Measurements from ENCODE around the gene DROSHA.

DROSHA gene

DNA sequence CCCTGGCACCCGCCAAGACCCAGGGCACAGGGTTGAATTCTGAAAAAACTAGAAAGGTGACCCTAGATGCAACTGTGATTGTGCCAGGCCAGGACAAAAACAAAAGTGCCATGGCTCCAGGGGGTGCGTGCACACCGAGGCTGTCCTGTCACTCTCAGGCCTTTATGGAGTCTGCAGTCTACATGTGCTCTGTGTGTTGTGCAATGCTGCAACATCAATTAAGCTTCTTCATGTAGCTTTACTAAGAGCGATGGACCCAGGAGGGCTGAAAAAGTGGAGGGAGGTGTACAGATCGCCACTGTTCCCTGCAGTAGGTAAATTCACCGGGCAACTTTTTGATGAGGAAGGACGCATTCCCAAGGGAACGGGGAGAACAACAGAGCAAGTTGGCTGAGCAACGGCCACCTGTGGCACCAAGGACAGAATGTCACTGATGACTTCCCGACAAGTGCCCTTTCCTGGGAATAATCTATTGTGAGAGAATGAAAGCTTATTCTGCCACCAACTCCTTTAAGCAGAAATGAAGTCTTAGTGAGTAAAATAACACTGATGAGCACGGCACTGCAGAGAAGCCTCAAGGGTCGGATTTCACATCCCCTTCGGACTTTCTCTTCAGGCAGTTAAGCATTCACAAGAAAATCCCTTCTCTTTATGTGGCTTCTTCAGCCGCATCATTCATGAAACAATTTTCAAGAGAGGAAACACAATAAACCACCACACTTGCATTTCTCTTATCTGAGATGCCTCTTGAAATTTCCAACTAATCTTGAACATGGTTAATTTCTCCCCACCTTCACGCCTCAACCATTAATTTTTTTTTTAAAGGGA is 149.6 kb downstream of the DROSHA start:
- Histone ChIP-seq H3K4me2 (ENCODE audit: low read length) (no peak overlapping the region), H3F3A (ENCODE audit: control insufficient read depth, insufficient read depth) (no peaks in the 10 kb centered on the region), H3K4me1 (ENCODE audit: control insufficient read depth, low read length) (no peaks in the 10 kb centered on the region), H3K9me2 (replicated peaks; ENCODE audit: control insufficient read depth, low read length) (no peaks in the 10 kb centered on the region), H3K27ac (ENCODE audit: low read depth, low read length) (no peak overlapping the region), H3K27me3 (ENCODE audit: control insufficient read depth, low read length) (no peaks in the 10 kb centered on the region), H4K20me1 (ENCODE audit: control insufficient read depth, insufficient read depth, low read depth, low read length) (no peaks in the 10 kb centered on the region), H3K9me3 (ENCODE audit: control insufficient read depth, insufficient read depth, low read length) (no peaks in the 10 kb centered on the region), H3K79me2 (ENCODE audit: control insufficient read depth, low read length) (no peaks in the 10 kb centered on the region), H3K36me3 (ENCODE audit: control insufficient read depth, low read length) (no peaks in the 10 kb centered on the region), H3K4me3 (ENCODE audit: low read length) (no peak overlapping the region)
- TF ChIP-seq, protein P1, sequence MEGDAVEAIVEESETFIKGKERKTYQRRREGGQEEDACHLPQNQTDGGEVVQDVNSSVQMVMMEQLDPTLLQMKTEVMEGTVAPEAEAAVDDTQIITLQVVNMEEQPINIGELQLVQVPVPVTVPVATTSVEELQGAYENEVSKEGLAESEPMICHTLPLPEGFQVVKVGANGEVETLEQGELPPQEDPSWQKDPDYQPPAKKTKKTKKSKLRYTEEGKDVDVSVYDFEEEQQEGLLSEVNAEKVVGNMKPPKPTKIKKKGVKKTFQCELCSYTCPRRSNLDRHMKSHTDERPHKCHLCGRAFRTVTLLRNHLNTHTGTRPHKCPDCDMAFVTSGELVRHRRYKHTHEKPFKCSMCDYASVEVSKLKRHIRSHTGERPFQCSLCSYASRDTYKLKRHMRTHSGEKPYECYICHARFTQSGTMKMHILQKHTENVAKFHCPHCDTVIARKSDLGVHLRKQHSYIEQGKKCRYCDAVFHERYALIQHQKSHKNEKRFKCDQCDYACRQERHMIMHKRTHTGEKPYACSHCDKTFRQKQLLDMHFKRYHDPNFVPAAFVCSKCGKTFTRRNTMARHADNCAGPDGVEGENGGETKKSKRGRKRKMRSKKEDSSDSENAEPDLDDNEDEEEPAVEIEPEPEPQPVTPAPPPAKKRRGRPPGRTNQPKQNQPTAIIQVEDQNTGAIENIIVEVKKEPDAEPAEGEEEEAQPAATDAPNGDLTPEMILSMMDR (IDR thresholded peaks at IDR 0.05; ENCODE audit: low read depth, low read length, poor library complexity, severe bottlenecking): no peak
- no peak for TF ChIP-seq EZH2phosphoT487 (IDR thresholded peaks at IDR 0.05; ENCODE audit: borderline replicate concordance, low read length)

GRCh38 chr5:31381299-31381698 is 150.6 kb downstream of the DROSHA start:
- H3K27me3 ChIP-seq (ENCODE audit: control insufficient read depth, low read length): no peaks in the 10 kb centered on the region
- H3K36me3 ChIP-seq (ENCODE audit: control insufficient read depth, low read length): no peaks in the 10 kb centered on the region
- no peak overlapping the region for H3K4me3 ChIP-seq (ENCODE audit: low read length)
- H3K27ac ChIP-seq (ENCODE audit: low read depth, low read length): no peak overlapping the region
- H3K4me1 ChIP-seq (ENCODE audit: control insufficient read depth, low read length): no peaks in the 10 kb centered on the region
- no peaks in the 10 kb centered on the region for H3K9me2 ChIP-seq (replicated peaks; ENCODE audit: control insufficient read depth, low read length)
- no peaks in the 10 kb centered on the region for H3F3A ChIP-seq (ENCODE audit: control insufficient read depth, insufficient read depth)
- no peak for TF ChIP-seq EZH2phosphoT487 (IDR thresholded peaks at IDR 0.05; ENCODE audit: borderline replicate concordance, low read length)
- TF ChIP-seq, protein P1 (IDR thresholded peaks at IDR 0.05; ENCODE audit: low read depth, low read length, poor library complexity, severe bottlenecking): no peak
- H3K79me2 ChIP-seq (ENCODE audit: control insufficient read depth, low read length): no peaks in the 10 kb centered on the region
- H3K9me3 ChIP-seq (ENCODE audit: control insufficient read depth, insufficient read depth, low read length): no peaks in the 10 kb centered on the region
- no peak overlapping the region for H3K4me2 ChIP-seq (ENCODE audit: low read length)
- no peaks in the 10 kb centered on the region for H4K20me1 ChIP-seq (ENCODE audit: control insufficient read depth, insufficient read depth, low read depth, low read length)

DNA sequence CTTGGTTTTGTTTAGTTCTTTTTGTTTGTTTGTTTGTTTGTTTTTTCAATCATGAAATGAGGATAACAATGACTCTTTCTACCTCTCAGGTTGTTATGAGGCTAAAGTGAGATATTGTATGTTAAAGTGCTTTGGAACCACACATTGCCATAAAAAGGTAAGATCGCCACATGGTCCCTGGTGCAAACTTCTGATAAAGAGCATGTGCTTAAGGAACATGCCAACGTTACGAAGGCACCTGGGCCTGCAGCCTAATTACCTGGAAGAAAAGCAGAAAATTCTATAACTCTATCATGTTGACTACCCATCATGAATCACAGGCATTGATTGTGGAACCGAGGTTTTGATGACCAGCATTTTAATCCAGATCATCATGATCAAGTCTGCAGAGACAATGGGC is 151.8 kb downstream of the DROSHA start:
- Histone ChIP-seq H3K27ac (ENCODE audit: low read depth, low read length) (no peak overlapping the region), H3K4me2 (ENCODE audit: low read length) (no peak overlapping the region), H3K79me2 (ENCODE audit: control insufficient read depth, low read length) (no peaks in the 10 kb centered on the region), H3K4me3 (ENCODE audit: low read length) (no peak overlapping the region), H3F3A (ENCODE audit: control insufficient read depth, insufficient read depth) (no peaks in the 10 kb centered on the region), H3K36me3 (ENCODE audit: control insufficient read depth, low read length) (no peaks in the 10 kb centered on the region), H3K9me3 (ENCODE audit: control insufficient read depth, insufficient read depth, low read length) (no peaks in the 10 kb centered on the region), H3K9me2 (replicated peaks; ENCODE audit: control insufficient read depth, low read length) (no peaks in the 10 kb centered on the region), H3K27me3 (ENCODE audit: control insufficient read depth, low read length) (no peaks in the 10 kb centered on the region), H3K4me1 (ENCODE audit: control insufficient read depth, low read length) (no peaks in the 10 kb centered on the region), H4K20me1 (ENCODE audit: control insufficient read depth, insufficient read depth, low read depth, low read length) (no peaks in the 10 kb centered on the region)
- TF ChIP-seq EZH2phosphoT487 (IDR thresholded peaks at IDR 0.05; ENCODE audit: borderline replicate concordance, low read length): no peak
- TF ChIP-seq, protein P1 (IDR thresholded peaks at IDR 0.05; ENCODE audit: low read depth, low read length, poor library complexity, severe bottlenecking): no peak
